GM21390 (cell line): ENCODE results near the gene SLC25A12.
"Not testable (repeated sequence)": the region's sequence is repeated elsewhere in the genome, so short reads cannot be mapped to it uniquely, and the experiment has no call there.

Experiments used
- ATAC-seq: cut with Tn5 transposase; IDR thresholded peaks from one replicate; pipeline ENCODE4 v1.9.1; 2021; ENCODE audit not compliant: unreplicated experiment

SLC25A12 gene

GRCh38 chr2:171792886-171793580 lies 101.0 kb downstream of the SLC25A12 start:
- ATAC-seq = no peak

- no peak for ATAC-seq
Observed at GRCh38 chr2:171792157-171792556, 101.9 kb downstream of the SLC25A12 start.

- ATAC-seq = no peak
Observed at GRCh38 chr2:171791361-171791760, 102.7 kb downstream of the SLC25A12 start.

- ATAC-seq = no peak
Observed at GRCh38 chr2:171789956-171790355, 104.1 kb downstream of the SLC25A12 start.

DNA sequence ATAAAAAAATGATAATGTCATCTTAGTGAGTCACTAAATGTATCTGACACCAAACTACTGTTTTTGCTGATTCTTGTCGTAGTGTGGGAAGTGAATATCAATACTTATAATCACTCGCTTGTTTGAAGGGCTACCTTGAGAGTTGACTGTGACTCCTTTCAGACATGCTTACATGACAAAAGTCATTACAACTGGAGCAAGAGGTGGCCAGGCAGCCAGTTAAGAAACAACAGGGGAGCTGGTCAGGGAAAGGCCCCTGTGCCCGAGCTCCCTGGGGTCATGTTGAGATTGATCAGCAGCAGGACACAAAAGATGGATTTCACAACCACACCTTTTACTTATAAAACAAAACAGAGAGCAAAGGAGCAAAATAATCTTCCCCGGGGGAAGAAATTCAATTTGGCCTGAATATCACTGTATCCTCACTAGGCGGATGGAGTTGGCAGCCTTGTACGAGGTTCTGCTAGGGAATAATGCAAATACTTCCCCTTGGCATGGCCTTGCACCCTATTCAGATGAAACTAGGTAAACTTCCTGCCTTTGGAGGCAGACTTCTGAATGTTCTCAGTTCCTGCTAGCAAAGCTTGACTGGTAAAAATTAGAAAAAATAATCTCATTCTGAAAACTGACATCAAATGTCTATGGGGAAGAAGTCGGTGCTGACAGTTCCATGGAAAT lies 105.6 kb downstream of the SLC25A12 start:
- ATAC-seq = no peak

DNA sequence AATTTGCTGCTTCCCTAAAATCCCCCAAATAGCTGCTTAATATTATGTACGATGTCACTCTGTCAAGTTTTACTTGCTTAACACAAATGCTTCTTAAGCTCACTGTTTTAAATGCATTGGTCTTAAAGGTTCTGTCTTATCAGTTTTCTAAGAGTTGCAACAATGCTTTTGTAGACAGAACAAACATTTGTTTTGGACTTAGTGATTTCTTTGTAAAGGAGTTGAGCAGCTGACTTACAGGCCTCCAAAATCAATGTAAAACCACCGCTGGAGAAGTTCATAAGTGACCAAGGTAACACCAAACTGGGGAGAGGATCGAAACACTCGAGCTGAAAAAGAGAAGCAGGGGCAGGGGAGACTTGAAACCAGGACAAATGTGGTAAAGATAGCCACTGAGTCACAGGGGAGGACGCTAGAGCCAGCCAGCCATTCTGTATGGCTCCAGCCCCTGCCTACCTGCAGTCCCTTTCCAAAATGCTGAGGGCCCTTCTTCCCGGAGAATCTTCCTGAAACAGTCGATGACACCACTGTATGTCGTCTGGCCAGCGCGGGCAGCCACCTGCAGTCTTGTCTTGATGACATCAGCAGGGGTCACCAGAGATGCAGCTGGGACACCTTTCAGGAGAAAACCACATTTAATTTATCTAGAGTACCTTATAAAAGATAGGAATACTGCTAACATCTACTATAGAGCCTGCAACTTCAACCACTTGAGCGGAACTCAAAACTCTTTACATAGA lies 106.5 kb downstream of the SLC25A12 start:
- ATAC-seq = no peak

- ATAC-seq = no peak
Observed at GRCh38 chr2:171785450-171785849, 108.6 kb downstream of the SLC25A12 start.

DNA sequence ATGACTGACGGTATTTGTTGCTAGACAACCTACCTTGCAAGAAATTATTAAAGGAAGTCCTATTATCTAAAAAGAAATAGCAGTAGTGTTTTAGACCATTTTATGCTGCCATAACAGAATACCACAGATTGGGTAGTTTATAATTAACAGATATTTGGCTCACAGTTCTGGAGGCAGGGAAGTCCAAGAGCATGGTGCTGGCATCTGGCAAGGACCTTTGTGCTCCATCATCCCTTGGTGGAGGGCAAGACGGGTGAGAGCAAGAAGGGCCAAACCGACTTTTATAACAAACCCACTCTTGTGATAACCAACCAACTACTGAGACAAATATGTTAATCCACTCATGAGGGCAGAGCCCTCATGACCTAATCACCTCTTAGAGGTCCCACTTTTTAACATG lies 115.5 kb downstream of the SLC25A12 start:
- ATAC-seq = no peak

DNA sequence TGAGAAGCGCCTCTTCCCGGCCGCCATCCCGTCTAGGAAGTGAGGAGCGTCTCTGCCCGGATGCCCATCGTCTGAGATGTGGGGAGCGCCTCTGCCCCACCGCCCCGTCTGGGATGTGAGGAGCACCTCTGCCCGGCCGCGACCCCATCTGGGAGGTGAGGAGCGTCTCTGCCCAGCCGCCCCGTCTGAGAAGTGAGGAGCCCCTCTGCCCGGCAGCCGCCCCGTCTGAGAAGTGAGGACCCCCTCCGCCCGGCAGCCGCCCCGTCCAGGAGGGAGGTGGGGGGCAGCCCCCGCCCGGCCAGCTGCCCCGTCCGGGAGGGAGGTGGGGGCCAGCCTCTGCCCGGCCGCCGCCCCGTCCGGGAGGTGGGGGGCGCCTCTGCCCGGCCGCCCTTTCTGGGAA lies 119.5 kb downstream of the SLC25A12 start:
- ATAC-seq = not testable (repeated sequence)

- ATAC-seq = no peak
Observed at GRCh38 chr2:171772373-171772772, 121.7 kb downstream of the SLC25A12 start.

DNA sequence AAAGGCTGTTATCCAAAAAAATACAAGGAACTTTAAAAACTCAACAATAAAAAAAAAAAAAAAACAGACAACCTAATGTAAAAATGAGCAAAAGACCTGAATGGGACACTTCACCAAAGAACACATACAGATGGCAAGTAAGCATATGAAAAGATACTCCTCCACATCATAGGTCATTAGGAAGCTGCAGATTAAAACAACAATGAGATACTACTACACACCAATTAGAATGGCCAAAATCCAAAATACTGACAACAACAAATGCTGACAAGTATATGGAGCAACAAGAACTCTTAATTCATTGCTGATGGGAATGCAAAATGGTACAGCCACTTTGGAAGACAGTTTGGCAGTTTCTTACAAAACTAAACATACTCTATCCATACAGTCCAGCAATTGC lies 122.6 kb downstream of the SLC25A12 start:
- no peak for ATAC-seq

GRCh38 chr2:171763602-171764001 lies 130.4 kb downstream of the SLC25A12 start:
- ATAC-seq = no peak

DNA sequence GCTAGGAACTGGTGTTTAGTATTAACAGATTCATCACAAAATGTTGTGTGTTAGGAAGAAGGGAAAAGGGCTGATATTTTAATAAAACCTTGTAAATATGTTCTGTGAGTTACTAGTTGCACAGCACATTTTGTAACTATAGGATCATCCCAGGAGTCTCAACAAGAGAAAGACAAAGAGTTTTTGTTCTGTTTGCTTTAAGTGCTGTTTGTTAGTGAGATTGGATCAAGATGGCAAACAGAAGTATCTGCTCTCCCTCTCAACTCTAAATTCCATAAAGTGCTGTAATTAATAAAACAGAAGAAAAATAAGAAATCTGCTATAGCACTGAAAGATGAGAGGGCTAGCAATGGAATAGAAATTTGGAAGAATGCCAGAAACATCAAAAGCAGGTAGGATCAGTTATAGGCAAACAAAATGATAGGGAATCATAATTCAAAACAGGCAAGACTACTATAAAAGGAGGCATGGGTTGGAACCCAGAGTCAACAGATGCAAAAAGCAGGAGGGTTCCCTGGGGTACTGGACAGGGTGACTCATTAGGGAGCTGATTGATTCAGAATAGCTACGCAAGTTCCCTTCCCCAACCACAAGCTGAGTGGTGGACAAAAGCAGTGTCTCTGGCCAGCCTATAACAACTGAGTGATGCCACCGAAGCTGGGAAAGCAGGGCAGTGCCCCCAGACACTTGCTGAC lies 131.0 kb downstream of the SLC25A12 start:
- ATAC-seq = no peak

GRCh38 chr2:171761176-171761575 lies 132.9 kb downstream of the SLC25A12 start:
- not testable (repeated sequence) for ATAC-seq

- not testable (repeated sequence) for ATAC-seq
Observed at GRCh38 chr2:171758762-171759161, 135.3 kb downstream of the SLC25A12 start.

- ATAC-seq = no peak
Observed at GRCh38 chr2:171754254-171754939, 139.6 kb downstream of the SLC25A12 start.

- ATAC-seq = no peak
Observed at GRCh38 chr2:171747371-171747770, 146.7 kb downstream of the SLC25A12 start.

DNA sequence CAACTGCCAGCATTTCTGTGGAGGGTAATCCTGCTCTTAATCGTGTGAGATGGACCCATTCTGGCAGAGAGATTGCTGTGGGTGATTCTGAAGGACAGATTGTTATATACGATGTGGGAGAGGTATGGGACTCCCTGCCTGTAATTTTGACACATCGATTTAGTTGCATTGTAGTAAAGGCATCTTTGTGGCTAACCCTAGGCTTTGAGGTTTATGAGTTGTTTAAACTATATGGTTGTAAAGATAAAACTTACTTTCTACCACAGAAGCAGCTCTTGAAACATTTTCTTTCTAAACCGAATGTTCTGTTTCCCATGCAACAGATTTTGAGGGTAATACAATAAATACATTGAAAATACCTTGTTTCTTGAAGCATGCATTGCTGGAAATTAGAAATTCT lies 148.2 kb downstream of the SLC25A12 start:
- no peak for ATAC-seq

DNA sequence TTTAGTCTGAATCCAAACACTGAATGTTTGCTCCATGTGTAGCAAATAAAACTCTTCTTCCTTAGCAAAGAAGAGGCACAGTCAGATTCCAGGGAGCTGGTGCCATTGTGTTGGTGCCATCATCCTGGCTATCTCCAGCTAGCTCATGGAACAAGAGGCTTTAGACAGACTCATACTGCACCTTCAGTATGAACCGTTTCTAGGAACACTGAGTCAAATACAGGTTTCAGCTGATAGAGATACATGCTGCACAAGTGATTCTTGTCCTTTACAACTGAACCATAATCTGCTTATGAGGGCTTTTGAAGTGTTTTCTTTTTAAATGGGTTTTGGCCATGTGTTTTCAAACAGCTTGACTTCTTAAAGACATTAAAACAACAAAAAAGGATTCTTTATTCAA lies 148.9 kb downstream of the SLC25A12 start:
- no peak for ATAC-seq

- ATAC-seq = no peak
Observed at GRCh38 chr2:171742760-171743159, 151.3 kb downstream of the SLC25A12 start.

GRCh38 chr2:171741189-171741588 lies 152.9 kb downstream of the SLC25A12 start:
- ATAC-seq = peak; percentile 86
